GM19455 (cell line): ENCODE results near the gene CTSD.
"Not testable (repeated sequence)": the region's sequence is repeated elsewhere in the genome, so short reads cannot be mapped to it uniquely, and the experiment has no call there.

ENCODE experiments used
- ATAC-seq: cut with Tn5 transposase; IDR thresholded peaks from one replicate; pipeline ENCODE4 v1.9.1; 2021; ENCODE audit not compliant: unreplicated experiment

Gene CTSD

DNA sequence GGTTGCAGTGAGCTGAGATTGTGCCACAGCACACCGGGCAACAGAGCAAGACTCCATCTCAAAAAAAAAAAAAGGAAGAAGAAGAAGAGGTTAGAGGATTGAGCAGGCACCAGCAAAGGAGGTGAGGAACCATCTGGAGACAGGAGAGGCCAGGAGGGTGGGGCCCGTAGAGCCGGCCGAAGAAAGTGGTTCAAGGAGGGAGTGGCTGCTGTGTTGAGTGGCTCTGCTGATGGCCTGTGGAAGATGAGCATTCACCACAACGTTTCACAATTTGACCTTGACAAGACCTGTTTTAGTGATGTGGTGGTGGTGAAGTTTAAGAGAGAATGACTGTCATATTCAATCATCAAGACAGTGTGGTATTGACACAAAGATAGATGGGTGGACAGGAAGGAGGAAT lies 6.8 kb upstream of the CTSD start:
- ATAC-seq: no peak

GRCh38 chr11:1770061-1770460 lies 6.3 kb upstream of the CTSD start:
- no peak for ATAC-seq

DNA sequence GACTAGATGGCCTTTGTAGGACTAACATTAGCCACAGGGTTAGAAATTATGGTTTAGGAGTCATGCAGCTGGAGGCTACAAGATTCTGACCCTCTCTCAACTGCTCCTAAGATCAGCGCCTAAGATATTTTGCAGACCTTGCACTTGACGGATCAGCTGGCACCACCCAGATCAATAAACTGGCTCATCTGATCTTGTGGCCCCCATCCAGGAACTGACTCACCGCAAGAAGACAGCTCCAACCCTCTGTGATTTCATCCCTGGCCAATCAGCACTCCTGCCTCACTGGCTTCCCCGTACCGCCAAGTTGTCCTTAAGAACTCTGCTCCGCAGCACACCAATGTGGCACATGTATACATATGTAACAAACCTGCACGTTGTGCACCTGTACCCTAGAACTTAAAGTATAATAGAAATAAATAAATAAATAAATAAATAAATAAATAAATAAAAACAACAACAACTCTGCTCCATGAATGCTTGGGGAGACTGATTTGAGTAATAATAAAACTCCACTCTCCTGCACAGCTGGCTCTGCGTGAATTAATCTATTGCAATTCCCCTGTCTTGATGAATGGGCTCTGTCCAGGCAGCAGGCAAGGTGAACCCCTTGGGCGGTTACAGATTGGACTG lies 5.7 kb upstream of the CTSD start:
- ATAC-seq: not testable (repeated sequence)

- ATAC-seq: no peak
These were observed 4.4 kb upstream of the CTSD start for GRCh38 chr11:1768141-1768469.

DNA sequence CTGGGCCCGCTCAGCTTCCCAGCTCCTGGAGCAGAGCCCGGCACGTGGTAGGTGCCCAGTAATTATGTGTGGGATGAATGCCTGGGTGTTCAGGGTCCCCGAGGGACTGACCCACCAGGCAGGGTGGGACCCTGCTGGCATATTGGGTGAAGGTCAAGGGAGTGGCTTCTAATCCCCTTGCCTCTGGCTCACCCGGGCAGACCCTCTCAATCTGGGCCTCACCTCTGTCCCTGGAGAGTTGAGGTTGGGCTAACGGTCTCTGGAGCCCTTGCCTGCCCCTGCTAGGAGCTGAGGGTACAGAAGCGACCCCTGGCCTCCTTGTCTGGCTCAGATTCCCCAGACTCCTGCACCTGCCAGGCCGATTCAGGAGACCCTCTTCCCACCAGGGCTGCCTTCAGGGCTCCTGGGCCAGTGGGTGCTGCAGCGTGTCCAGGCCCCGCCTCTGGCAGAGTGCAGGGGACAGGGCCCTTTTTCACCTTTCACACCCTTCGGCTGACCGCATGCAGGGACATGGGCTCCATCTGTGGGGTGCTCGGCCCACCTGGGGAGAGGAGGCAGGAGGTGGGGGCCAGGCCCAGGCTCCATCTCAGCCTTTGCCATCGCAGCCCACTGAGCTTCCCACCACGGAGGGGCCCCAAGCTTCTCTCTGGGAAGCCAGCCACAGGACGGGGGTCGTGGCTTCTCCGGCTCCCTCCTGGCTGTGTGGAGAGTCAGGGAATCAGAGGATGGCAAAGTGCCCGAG lies 3.8 kb upstream of the CTSD start:
- ATAC-seq: no peak

DNA sequence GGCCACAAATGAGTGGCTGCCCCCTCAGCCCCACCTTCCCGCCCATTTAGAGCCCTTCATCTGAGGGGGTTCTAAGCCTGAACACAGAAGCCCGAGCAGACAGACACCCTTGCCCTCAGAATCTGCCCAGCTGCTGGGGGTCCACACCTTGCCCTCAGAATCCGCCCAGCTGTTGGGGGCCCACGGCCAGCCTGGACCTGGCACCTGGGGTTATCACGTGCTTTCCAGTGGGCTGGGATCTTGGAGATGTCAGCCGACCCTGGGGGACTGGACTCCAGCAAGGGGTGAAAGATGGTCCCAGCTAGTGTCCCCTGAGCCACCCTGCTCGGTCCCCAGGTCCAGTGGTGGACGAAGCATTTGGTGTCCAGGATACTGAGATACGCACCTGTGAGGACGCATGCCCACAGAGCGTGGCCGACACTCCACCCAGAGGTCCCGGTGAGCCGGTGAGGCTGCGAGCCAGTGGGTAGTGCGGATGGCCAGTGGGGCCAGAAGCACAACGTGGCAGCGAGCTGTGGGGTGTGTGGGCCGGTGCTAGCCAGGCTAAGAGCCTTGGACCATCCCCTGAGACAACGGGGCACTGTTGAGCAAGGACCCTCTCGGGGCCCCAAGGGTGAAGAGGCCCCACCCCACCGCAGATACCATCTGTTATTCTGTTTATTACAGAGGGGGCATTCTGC lies 3.1 kb upstream of the CTSD start:
- ATAC-seq: no peak

GRCh38 chr11:1765871-1766718 lies 2.4 kb upstream of the CTSD start:
- ATAC-seq: no peak

DNA sequence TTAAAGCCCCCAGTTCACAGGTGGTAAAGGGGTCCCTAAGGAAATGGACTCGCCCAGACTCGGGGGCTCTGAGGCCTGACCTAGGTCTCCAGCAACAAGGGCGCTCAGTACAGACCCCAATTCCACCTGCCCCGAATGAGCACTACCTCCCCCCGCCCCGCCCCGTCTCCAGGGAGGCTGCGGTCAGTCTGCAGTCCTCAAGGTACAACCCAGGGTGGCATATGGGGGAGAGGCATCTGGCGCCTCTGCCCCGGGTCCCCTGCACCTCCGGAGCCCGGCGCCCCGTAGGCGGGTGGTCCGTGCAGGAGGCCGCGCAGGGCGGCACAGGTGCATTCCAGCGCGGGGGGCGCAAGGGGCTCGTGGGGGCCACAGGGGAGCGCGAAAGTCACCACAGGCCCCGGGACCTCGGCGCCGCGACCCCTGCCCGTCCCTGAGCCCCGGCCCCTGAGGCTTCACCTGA lies 361 bp downstream of the CTSD start:
- ATAC-seq: peak; percentile 30

DNA sequence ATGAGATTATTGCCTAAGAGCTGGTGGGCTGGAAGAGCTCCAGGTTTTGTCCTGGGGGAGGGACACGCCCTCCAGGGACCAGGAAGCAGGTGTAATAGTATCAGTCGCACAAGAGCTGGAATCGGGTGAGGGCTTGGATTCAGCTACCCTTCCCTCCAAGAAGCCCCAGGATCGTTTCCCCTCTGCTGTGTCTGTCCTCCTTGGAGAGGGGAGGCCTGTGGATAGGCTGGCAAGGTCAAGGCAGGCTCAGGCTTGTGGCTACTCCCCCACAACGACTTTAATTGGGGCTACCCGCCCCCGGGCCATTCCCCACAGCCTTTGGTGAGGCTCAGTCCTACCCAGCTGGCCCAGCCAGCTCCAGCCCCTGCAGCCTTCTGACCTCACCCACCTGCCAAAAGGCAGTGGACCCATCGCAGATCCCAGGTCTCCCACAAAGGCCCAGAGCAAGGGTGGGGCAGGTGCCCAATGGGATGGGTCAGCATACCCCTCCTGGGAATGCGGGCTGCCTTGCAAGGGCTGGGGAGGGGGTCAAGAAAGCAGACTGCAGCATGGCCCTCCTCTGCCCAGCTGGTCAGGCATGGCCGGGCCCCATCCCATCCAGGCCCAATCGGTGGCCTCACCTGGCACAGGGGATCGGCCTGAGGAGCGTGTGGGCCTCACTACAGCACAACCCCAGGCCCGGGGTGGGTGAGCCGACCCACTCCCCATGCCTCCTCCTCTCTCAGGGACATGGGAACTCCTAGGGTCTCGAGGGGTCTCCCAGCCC lies 1.0 kb downstream of the CTSD start:
- no peak for ATAC-seq

GRCh38 chr11:1761857-1762536 lies 1.7 kb downstream of the CTSD start:
- ATAC-seq: no peak

DNA sequence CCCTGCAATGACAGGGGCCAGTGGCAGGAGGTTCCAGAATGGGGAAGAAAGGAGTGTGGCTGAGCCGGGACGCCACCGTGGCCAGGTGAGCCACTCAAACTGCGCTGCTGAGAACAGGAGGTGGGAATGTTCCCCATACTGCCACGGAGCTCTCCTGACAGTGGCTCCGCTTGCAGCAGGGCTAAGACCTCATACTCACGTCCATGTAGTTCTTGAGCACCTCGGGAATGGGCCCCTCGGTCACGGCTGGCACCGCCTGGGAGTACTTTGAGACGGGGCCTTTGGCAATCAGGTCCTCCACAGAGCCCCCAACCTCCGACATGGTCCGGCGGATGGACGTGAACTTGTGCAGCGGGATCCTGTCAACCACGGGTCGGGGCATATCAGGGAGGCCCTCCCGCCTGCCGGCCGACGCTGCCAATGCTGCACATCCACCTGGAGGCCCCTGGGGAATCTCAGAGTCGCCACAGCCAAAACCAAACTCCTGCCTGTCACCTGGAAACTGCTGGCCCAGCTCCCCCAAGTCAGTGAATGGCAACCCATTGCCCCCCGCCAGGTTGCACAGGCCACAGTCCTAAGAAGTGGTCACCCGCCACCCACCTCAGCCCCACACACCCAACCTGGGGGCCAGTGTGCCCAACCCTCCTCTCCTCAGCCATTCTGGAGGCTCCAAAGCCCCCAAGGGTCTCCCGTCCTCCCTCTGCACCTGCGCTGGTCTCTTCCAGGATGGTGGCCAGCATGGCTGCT lies 2.4 kb downstream of the CTSD start:
- ATAC-seq: no peak

- no peak for ATAC-seq
These were observed 3.2 kb downstream of the CTSD start for GRCh38 chr11:1760351-1761109.

DNA sequence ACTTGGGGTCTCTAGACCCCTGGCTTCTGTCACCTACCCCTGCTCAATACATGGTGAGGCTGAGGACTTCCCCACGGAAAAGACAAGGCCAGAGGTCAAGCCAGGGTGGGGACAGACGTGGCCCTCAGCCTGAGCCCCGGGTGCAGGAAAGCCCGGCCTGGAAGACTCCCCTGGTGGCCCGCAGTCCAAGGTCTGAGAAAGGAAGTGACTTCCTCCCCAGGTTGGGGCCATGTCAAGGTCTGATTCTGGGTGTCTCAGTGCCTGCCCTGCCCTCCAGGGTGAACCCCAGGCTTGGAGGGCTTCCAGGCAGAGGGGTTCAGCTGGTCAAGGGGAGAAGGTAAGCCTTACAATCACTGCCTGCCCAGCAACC lies 3.9 kb downstream of the CTSD start:
- ATAC-seq: no peak

DNA sequence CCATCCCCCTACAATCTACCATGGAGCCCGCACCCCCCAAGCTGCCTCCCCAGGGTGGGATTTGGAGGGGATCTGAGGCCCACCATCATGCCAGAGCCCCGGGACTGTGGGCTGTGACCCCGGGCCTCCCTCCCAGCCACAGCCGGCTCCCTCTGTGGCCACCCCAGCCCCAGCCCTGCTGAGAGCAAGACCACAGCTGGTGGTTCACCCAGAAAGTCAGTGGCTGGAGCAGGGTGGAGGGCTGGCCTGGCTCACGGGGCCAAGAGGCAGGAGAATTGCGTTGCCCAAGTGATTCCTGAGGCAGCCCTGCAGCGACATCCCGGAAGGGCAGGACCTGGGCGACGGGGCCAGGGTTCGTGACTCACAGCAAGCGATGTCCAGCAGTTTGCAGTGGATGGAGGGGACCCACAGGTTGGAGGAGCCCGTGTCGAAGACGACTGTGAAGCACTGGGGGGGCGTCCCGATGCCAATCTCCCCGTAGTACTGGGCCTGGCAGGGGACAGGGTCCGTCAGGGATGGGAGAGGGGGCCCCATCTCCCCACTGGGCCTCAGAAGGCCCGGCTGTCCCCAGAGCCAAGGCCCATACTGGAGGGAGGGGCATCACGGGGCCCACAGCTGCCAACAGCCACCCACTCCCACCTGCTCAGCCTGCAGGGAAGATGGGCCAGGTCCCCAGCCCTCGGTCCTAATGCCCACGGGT lies 4.4 kb downstream of the CTSD start:
- ATAC-seq: no peak

DNA sequence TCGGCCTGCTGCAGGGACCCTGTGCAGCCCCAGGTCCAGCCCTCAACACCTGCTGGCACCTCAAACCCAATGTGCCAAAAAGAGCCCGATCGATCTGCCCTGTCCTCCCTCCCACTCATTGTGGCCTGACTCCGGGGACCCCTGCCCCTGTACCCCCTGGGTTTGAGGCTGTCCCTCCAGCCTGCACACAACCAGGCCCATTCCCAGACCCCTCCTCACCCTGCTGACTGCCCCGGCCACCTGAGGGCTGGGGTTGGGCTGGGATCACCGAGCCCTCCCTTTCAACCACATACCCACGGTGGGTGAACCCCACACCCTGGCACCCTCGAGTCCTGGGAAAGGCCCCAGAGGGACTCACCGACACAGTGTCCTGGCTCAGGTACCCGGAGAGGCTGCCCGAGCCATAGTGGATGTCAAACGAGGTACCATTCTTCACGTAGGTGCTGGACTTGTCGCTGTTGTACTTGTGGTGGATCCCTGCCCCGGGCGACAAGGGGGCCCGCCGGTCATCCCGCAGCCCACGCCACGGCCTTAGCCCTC lies 5.0 kb downstream of the CTSD start:
- ATAC-seq: no peak

- no peak for ATAC-seq
These were observed 5.7 kb downstream of the CTSD start for GRCh38 chr11:1757861-1758610.
